ENCODE data around the gene EFHC1. TPM values are rescaled to one million over a fixed set of nuclear protein-coding genes. Genes with fewer than 3 reads are reported as not detected.

EFHC1 gene
- total and polyA plus RNA-seq, 2 experiments from 2014 or later = 24.3 to 28.0 TPM

DNA sequence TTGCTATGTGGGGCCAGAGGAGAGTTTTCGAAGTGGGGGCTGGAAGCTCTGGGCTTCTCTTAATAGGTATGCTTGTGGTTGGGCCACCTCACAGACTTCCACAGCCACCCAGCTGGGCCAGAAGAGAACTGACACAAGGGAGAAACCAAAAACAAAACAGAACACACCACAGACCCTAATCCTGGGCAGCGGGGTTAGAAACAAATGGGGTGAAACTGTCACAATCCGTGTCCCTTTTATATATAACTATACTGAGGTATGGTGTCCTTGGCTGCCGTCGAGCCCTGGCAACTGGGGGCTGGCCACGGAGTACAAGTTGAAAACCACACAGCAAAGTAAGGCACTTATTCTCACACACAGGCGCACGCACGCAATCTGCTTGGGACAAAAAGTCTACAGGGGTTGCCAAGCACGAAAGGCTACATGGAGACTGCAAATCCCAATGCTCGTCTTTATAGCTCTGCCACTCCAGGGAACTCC lies 78.4 kb downstream of the EFHC1 start:
- Histone ChIP-seq H3K27me3 (ENCODE audit: insufficient read depth) (no peaks in the 10 kb centered on the region), H3K9me2 (ENCODE audit: insufficient read depth) (no peaks in the 10 kb centered on the region), H3K4me1 (ENCODE audit: insufficient read depth) (no peaks in the 10 kb centered on the region), H2AFZ (no peak overlapping the region), H3K79me2 (replicated peaks; ENCODE audit: insufficient read depth) (no peaks in the 10 kb centered on the region), H3F3A (replicated peaks; ENCODE audit: low read depth) (no peaks in the 10 kb centered on the region), H4K20me1 (replicated peaks; ENCODE audit: insufficient read depth) (no peaks in the 10 kb centered on the region), H3K4me3 (no peak overlapping the region), H3K4me2 (no peak overlapping the region), H3K36me3 (ENCODE audit: insufficient read depth) (no peaks in the 10 kb centered on the region), H3K27ac (ENCODE audit: low read depth) (no peak overlapping the region)
- no peak for ATAC-seq
- Mint-ChIP-seq H3K4me1 (peaks cover 14% of the 10 kb centered on the region), H3K36me3 (ENCODE audit: low read depth) (peaks cover 22% of the 10 kb centered on the region), H3K9me3 (no peaks in the 10 kb centered on the region), H3K4me3 (no peak overlapping the region), H3K27me3 (ENCODE audit: insufficient read depth, low read depth, poor library complexity) (peaks cover 15% of the 10 kb centered on the region), H3K27ac (no peak overlapping the region)
- no peak for TF ChIP-seq ZNF331 (CRISPR knock-in tag; IDR thresholded peaks at IDR 0.05; ENCODE audit: low read depth)
- TF ChIP-seq, protein P1, sequence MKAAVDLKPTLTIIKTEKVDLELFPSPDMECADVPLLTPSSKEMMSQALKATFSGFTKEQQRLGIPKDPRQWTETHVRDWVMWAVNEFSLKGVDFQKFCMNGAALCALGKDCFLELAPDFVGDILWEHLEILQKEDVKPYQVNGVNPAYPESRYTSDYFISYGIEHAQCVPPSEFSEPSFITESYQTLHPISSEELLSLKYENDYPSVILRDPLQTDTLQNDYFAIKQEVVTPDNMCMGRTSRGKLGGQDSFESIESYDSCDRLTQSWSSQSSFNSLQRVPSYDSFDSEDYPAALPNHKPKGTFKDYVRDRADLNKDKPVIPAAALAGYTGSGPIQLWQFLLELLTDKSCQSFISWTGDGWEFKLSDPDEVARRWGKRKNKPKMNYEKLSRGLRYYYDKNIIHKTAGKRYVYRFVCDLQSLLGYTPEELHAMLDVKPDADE (IDR thresholded peaks at IDR 0.05) = no peak
- TF ChIP-seq, protein P2, sequence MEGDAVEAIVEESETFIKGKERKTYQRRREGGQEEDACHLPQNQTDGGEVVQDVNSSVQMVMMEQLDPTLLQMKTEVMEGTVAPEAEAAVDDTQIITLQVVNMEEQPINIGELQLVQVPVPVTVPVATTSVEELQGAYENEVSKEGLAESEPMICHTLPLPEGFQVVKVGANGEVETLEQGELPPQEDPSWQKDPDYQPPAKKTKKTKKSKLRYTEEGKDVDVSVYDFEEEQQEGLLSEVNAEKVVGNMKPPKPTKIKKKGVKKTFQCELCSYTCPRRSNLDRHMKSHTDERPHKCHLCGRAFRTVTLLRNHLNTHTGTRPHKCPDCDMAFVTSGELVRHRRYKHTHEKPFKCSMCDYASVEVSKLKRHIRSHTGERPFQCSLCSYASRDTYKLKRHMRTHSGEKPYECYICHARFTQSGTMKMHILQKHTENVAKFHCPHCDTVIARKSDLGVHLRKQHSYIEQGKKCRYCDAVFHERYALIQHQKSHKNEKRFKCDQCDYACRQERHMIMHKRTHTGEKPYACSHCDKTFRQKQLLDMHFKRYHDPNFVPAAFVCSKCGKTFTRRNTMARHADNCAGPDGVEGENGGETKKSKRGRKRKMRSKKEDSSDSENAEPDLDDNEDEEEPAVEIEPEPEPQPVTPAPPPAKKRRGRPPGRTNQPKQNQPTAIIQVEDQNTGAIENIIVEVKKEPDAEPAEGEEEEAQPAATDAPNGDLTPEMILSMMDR (conservative IDR thresholded peaks at IDR 0.05; ENCODE audit: low read depth in 2 of 2) = no peak
- no peak for TF ChIP-seq ZNF114 (CRISPR knock-in tag; IDR thresholded peaks at IDR 0.05)
- TF ChIP-seq POLR2AphosphoS5 (IDR thresholded peaks at IDR 0.05; ENCODE audit: low read depth) = no peak
- no peak for TF ChIP-seq NANOG (IDR thresholded peaks at IDR 0.05; ENCODE audit: borderline replicate concordance)
- TF ChIP-seq, protein P3, sequence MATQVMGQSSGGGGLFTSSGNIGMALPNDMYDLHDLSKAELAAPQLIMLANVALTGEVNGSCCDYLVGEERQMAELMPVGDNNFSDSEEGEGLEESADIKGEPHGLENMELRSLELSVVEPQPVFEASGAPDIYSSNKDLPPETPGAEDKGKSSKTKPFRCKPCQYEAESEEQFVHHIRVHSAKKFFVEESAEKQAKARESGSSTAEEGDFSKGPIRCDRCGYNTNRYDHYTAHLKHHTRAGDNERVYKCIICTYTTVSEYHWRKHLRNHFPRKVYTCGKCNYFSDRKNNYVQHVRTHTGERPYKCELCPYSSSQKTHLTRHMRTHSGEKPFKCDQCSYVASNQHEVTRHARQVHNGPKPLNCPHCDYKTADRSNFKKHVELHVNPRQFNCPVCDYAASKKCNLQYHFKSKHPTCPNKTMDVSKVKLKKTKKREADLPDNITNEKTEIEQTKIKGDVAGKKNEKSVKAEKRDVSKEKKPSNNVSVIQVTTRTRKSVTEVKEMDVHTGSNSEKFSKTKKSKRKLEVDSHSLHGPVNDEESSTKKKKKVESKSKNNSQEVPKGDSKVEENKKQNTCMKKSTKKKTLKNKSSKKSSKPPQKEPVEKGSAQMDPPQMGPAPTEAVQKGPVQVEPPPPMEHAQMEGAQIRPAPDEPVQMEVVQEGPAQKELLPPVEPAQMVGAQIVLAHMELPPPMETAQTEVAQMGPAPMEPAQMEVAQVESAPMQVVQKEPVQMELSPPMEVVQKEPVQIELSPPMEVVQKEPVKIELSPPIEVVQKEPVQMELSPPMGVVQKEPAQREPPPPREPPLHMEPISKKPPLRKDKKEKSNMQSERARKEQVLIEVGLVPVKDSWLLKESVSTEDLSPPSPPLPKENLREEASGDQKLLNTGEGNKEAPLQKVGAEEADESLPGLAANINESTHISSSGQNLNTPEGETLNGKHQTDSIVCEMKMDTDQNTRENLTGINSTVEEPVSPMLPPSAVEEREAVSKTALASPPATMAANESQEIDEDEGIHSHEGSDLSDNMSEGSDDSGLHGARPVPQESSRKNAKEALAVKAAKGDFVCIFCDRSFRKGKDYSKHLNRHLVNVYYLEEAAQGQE (IDR thresholded peaks at IDR 0.05; ENCODE audit: unreplicated experiment) = no peak
- no peak for TF ChIP-seq STAT1 (IDR thresholded peaks at IDR 0.05; ENCODE audit: unreplicated experiment)
- TF ChIP-seq EZH2 (IDR thresholded peaks at IDR 0.05; ENCODE audit: low read depth, unreplicated experiment) = no peak
- TF ChIP-seq, protein P4, sequence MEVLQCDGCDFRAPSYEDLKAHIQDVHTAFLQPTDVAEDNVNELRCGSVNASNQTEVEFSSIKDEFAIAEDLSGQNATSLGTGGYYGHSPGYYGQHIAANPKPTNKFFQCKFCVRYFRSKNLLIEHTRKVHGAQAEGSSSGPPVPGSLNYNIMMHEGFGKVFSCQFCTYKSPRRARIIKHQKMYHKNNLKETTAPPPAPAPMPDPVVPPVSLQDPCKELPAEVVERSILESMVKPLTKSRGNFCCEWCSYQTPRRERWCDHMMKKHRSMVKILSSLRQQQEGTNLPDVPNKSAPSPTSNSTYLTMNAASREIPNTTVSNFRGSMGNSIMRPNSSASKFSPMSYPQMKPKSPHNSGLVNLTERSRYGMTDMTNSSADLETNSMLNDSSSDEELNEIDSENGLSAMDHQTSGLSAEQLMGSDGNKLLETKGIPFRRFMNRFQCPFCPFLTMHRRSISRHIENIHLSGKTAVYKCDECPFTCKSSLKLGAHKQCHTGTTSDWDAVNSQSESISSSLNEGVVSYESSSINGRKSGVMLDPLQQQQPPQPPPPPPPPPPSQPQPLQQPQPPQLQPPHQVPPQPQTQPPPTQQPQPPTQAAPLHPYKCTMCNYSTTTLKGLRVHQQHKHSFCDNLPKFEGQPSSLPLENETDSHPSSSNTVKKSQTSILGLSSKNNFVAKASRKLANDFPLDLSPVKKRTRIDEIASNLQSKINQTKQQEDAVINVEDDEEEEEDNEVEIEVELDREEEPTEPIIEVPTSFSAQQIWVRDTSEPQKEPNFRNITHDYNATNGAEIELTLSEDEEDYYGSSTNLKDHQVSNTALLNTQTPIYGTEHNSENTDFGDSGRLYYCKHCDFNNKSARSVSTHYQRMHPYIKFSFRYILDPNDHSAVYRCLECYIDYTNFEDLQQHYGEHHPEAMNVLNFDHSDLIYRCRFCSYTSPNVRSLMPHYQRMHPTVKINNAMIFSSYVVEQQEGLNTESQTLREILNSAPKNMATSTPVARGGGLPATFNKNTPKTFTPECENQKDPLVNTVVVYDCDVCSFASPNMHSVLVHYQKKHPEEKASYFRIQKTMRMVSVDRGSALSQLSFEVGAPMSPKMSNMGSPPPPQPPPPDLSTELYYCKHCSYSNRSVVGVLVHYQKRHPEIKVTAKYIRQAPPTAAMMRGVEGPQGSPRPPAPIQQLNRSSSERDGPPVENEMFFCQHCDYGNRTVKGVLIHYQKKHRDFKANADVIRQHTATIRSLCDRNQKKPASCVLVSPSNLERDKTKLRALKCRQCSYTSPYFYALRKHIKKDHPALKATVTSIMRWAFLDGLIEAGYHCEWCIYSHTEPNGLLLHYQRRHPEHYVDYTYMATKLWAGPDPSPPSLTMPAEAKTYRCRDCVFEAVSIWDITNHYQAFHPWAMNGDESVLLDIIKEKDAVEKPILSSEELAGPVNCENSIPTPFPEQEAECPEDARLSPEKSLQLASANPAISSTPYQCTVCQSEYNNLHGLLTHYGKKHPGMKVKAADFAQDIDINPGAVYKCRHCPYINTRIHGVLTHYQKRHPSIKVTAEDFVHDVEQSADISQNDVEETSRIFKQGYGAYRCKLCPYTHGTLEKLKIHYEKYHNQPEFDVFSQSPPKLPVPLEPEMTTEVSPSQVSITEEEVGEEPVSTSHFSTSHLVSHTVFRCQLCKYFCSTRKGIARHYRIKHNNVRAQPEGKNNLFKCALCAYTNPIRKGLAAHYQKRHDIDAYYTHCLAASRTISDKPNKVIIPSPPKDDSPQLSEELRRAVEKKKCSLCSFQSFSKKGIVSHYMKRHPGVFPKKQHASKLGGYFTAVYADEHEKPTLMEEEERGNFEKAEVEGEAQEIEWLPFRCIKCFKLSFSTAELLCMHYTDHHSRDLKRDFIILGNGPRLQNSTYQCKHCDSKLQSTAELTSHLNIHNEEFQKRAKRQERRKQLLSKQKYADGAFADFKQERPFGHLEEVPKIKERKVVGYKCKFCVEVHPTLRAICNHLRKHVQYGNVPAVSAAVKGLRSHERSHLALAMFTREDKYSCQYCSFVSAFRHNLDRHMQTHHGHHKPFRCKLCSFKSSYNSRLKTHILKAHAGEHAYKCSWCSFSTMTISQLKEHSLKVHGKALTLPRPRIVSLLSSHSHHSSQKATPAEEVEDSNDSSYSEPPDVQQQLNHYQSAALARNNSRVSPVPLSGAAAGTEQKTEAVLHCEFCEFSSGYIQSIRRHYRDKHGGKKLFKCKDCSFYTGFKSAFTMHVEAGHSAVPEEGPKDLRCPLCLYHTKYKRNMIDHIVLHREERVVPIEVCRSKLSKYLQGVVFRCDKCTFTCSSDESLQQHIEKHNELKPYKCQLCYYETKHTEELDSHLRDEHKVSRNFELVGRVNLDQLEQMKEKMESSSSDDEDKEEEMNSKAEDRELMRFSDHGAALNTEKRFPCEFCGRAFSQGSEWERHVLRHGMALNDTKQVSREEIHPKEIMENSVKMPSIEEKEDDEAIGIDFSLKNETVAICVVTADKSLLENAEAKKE (CRISPR knock-in tag; IDR thresholded peaks at IDR 0.05) = no peak
- TF ChIP-seq JUNB (IDR thresholded peaks at IDR 0.05; ENCODE audit: unreplicated experiment) = no peak
- no peak for TF ChIP-seq EZH2phosphoT487 (IDR thresholded peaks at IDR 0.05; ENCODE audit: unreplicated experiment)
- no peak for TF ChIP-seq CREB1 (CRISPR knock-in tag; IDR thresholded peaks at IDR 0.05; ENCODE audit: low read depth)
- no peak for DNase-seq (ENCODE audit: low spot score)

All from GM23338 (cell line).